ENCODE measurements around the gene ZNF423. TPM values are rescaled to one million over a fixed set of nuclear protein-coding genes. Genes with fewer than 3 reads are reported as not detected.

Gene ZNF423
- total RNA-seq, 1 donor from 2014 or later, result 16.7 TPM

DNA sequence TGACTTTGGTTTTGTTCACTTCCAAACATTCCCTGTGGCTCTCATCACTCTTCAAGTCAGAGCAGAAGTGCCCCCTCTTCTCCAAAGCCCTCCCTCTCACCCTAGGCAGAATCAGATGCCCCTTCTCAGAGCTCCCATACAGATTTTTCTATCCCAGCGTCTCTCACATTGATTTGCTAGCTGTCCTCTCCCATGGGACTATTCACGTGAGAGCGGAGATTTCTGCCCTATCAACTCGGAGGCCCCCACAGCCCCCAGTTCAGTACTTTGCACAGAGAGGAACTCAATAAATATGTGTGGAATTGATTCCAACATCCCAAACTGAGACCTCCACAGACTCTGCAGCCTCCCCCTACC is 299.7 kb downstream of the ZNF423 start:
- Histone ChIP-seq H3K27ac (ENCODE audit: low read depth, low read length) (no peak overlapping the region), H3K27me3 (ENCODE audit: control insufficient read depth in 3 of 3, insufficient read depth in 3 of 3, low read length in 3 of 3) (no peaks in the 10 kb centered on the region), H3K9ac (ENCODE audit: low read depth in 1 of 3, low read length in 3 of 3) (no peak overlapping the region), H3K4me3 (ENCODE audit: low read length in 3 of 3) (no peak overlapping the region), H3K4me1 (ENCODE audit: control insufficient read depth in 3 of 3, insufficient read depth in 3 of 3, low read length in 3 of 3) (peaks cover 24 to 49% (median 24%) of the 10 kb centered on the region in 3 donors), H3K9me3 (ENCODE audit: control insufficient read depth in 3 of 3, low read length in 3 of 3) (no peaks in the 10 kb centered on the region), H3K36me3 (ENCODE audit: control insufficient read depth in 3 of 3, insufficient read depth in 3 of 3, low read length in 3 of 3) (no peaks in the 10 kb centered on the region)

DNA sequence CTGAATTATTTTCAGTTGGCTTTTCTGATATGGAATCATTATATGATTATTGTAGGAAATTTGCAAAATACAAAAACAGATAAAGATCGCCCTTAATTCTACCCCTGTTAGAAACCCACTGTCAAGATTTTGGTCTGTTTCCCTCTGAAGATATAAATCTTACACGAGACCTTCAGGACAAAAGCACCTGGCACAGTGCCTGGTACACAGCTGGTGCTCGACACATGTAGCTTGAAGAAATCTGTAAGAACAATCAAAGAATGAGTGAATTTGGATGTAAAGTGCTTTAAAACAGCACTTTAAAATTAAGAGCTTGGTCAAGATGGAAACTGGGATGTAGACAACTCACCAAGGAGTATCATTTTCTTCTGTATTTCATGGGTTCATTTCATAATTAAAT is 301.2 kb downstream of the ZNF423 start:
- Histone ChIP-seq H3K9ac (ENCODE audit: low read depth in 1 of 3, low read length in 3 of 3) (no peak overlapping the region), H3K9me3 (ENCODE audit: control insufficient read depth in 3 of 3, low read length in 3 of 3) (no peaks in the 10 kb centered on the region), H3K4me1 (ENCODE audit: control insufficient read depth in 3 of 3, insufficient read depth in 3 of 3, low read length in 3 of 3) (peaks cover 10 to 35% (median 10%) of the 10 kb centered on the region in 3 donors), H3K4me3 (ENCODE audit: low read length in 3 of 3) (no peak overlapping the region), H3K27ac (ENCODE audit: low read depth, low read length) (no peak overlapping the region), H3K27me3 (ENCODE audit: control insufficient read depth in 3 of 3, insufficient read depth in 3 of 3, low read length in 3 of 3) (no peaks in the 10 kb centered on the region), H3K36me3 (ENCODE audit: control insufficient read depth in 3 of 3, insufficient read depth in 3 of 3, low read length in 3 of 3) (no peaks in the 10 kb centered on the region)

DNA sequence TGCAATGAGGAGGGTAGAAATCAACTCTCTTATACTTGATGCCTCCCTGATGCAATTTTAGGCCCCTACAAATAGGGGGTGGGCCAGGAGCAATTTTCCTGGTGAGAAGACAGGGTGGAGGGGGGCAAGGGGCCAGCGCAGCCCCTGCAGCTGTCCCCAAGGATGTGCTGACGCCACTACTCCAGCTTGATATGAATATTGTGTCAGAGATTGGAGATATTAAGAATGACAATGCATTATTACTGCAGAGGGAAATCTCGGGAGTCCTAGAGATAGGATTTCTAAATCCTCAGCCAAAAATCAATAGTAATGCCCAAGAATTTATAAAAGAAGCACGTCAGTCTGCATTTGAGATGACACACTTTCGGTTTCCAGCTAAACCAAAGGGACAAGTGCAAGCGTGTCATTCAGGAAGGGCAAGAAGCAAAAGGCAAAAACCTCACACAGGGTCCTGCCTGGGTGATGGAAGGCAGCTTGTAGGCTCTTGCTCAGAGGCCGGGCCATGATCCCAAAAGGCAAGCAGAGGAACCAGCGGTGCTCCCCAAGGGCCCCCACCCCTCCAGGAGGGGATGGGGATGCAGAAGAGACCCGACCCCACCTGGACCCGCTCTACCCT is 303.5 kb downstream of the ZNF423 start:
- Histone ChIP-seq H3K27ac (ENCODE audit: low read depth, low read length) (no peak overlapping the region), H3K4me1 (ENCODE audit: control insufficient read depth in 3 of 3, insufficient read depth in 3 of 3, low read length in 3 of 3) (peaks cover 6 to 18% (median 9%) of the 10 kb centered on the region in 3 donors), H3K36me3 (ENCODE audit: control insufficient read depth in 3 of 3, insufficient read depth in 3 of 3, low read length in 3 of 3) (no peaks in the 10 kb centered on the region), H3K9me3 (ENCODE audit: control insufficient read depth in 3 of 3, low read length in 3 of 3) (no peaks in the 10 kb centered on the region), H3K4me3 (ENCODE audit: low read length in 3 of 3) (no peak overlapping the region), H3K27me3 (ENCODE audit: control insufficient read depth in 3 of 3, insufficient read depth in 3 of 3, low read length in 3 of 3) (no peaks in the 10 kb centered on the region), H3K9ac (ENCODE audit: low read depth in 1 of 3, low read length in 3 of 3) (no peak overlapping the region)

DNA sequence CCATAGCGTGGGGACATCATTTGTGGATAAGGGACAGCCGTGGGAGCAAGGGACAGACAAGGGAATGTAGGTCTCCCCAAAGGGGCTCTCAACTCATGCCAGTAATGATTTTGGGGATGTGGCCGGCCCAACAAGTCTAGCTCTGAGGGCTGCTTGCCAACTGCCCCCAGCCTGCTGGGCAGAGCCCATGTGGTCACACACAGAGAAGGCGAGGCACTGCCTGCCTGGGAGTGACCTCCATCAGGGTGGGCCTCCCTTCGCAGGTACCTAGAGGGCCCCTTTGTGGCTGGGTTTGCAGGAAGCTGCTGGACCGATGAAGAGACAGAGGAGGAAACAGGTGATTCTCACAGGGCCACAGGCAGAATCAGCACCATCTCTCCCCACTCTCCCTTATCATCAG is 305.2 kb downstream of the ZNF423 start:
- Histone ChIP-seq H3K9ac (ENCODE audit: low read depth in 1 of 3, low read length in 3 of 3) (no peak overlapping the region), H3K4me3 (ENCODE audit: low read length in 3 of 3) (no peak overlapping the region), H3K27ac (ENCODE audit: low read depth, low read length) (no peak overlapping the region), H3K36me3 (ENCODE audit: control insufficient read depth in 3 of 3, insufficient read depth in 3 of 3, low read length in 3 of 3) (no peaks in the 10 kb centered on the region), H3K27me3 (ENCODE audit: control insufficient read depth in 3 of 3, insufficient read depth in 3 of 3, low read length in 3 of 3) (no peaks in the 10 kb centered on the region), H3K9me3 (ENCODE audit: control insufficient read depth in 3 of 3, low read length in 3 of 3) (no peaks in the 10 kb centered on the region), H3K4me1 (ENCODE audit: control insufficient read depth in 3 of 3, insufficient read depth in 3 of 3, low read length in 3 of 3) (peaks cover 3 to 13% (median 3%) of the 10 kb centered on the region in 3 donors)

DNA sequence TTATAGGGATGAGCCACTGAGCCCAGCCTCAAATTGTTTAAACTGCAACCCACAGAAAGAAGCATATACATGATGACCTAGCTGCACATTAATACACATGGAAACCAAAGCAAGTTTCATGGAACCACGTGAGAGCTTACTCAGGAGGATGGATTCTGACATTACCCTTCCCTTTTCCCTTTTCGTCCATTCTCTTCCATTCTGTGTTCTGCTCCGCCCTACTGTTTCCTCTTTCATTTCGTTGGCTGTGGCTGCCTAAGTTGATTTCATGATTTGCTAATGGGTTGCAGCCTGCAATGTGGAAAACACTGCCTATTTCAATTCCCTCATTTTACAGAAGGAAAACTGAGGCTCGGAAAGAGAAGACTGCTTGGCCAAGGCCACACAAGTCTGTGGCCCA is 305.8 kb downstream of the ZNF423 start:
- Histone ChIP-seq H3K4me1 (ENCODE audit: control insufficient read depth in 3 of 3, insufficient read depth in 3 of 3, low read length in 3 of 3) (peaks cover 3 to 19% (median 7%) of the 10 kb centered on the region in 3 donors), H3K36me3 (ENCODE audit: control insufficient read depth in 3 of 3, insufficient read depth in 3 of 3, low read length in 3 of 3) (no peaks in the 10 kb centered on the region), H3K9me3 (ENCODE audit: control insufficient read depth in 3 of 3, low read length in 3 of 3) (no peaks in the 10 kb centered on the region), H3K27me3 (ENCODE audit: control insufficient read depth in 3 of 3, insufficient read depth in 3 of 3, low read length in 3 of 3) (no peaks in the 10 kb centered on the region), H3K4me3 (ENCODE audit: low read length in 3 of 3) (no peak overlapping the region), H3K27ac (ENCODE audit: low read depth, low read length) (no peak overlapping the region), H3K9ac (ENCODE audit: low read depth in 1 of 3, low read length in 3 of 3) (no peak overlapping the region)

GRCh38 chr16:49548325-49548970 is 307.5 kb downstream of the ZNF423 start:
- Histone ChIP-seq H3K27ac (ENCODE audit: low read depth, low read length) (no peak overlapping the region), H3K4me1 (ENCODE audit: control insufficient read depth in 3 of 3, insufficient read depth in 3 of 3, low read length in 3 of 3) (peaks cover 9 to 35% (median 22%) of the 10 kb centered on the region in 3 donors), H3K36me3 (ENCODE audit: control insufficient read depth in 3 of 3, insufficient read depth in 3 of 3, low read length in 3 of 3) (no peaks in the 10 kb centered on the region), H3K27me3 (ENCODE audit: control insufficient read depth in 3 of 3, insufficient read depth in 3 of 3, low read length in 3 of 3) (no peaks in the 10 kb centered on the region), H3K9ac (ENCODE audit: low read depth in 1 of 3, low read length in 3 of 3) (no peak overlapping the region), H3K9me3 (ENCODE audit: control insufficient read depth in 3 of 3, low read length in 3 of 3) (no peaks in the 10 kb centered on the region), H3K4me3 (ENCODE audit: low read length in 3 of 3) (no peak overlapping the region)

DNA sequence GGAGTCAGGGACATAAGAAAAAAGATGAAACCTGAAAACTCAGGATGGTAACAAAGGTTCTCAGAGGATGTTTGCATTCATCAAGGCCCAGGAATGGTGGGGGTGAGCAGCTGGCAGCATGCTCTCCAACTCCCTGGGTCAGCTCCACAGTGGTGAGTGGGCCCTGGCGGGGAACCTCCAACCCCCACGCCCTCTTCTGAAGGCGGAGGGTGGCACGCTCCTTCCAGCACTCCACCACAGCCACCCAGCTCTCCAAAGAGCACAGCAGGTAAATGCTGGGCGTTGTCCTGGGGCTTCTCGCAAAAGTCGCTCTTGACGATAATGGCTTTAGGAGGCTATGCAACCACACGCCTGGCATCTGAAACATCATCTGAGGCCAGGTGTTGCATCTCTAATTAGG is 308.5 kb downstream of the ZNF423 start:
- Histone ChIP-seq H3K4me1 (ENCODE audit: control insufficient read depth in 3 of 3, insufficient read depth in 3 of 3, low read length in 3 of 3) (peaks cover 13 to 36% (median 30%) of the 10 kb centered on the region in 3 donors), H3K9ac (ENCODE audit: low read depth in 1 of 3, low read length in 3 of 3) (no peak overlapping the region), H3K27ac (ENCODE audit: low read depth, low read length) (no peak overlapping the region), H3K9me3 (ENCODE audit: control insufficient read depth in 3 of 3, low read length in 3 of 3) (no peaks in the 10 kb centered on the region), H3K27me3 (ENCODE audit: control insufficient read depth in 3 of 3, insufficient read depth in 3 of 3, low read length in 3 of 3) (no peaks in the 10 kb centered on the region), H3K4me3 (ENCODE audit: low read length in 3 of 3) (no peak overlapping the region), H3K36me3 (ENCODE audit: control insufficient read depth in 3 of 3, insufficient read depth in 3 of 3, low read length in 3 of 3) (no peaks in the 10 kb centered on the region)

- H3K27me3 ChIP-seq (ENCODE audit: control insufficient read depth in 3 of 3, insufficient read depth in 3 of 3, low read length in 3 of 3), result no peaks in the 10 kb centered on the region
- peaks cover 20 to 43% (median 36%) of the 10 kb centered on the region in 3 donors for H3K4me1 ChIP-seq (ENCODE audit: control insufficient read depth in 3 of 3, insufficient read depth in 3 of 3, low read length in 3 of 3)
- H3K9ac ChIP-seq (ENCODE audit: low read depth in 1 of 3, low read length in 3 of 3), result no peak overlapping the region
- H3K4me3 ChIP-seq (ENCODE audit: low read length in 3 of 3), result no peak overlapping the region
- no peak overlapping the region for H3K27ac ChIP-seq (ENCODE audit: low read depth, low read length)
- H3K9me3 ChIP-seq (ENCODE audit: control insufficient read depth in 3 of 3, low read length in 3 of 3), result no peaks in the 10 kb centered on the region
- no peaks in the 10 kb centered on the region for H3K36me3 ChIP-seq (ENCODE audit: control insufficient read depth in 3 of 3, insufficient read depth in 3 of 3, low read length in 3 of 3)
Observed at GRCh38 chr16:49546735-49547134, 309.2 kb downstream of the ZNF423 start.

DNA sequence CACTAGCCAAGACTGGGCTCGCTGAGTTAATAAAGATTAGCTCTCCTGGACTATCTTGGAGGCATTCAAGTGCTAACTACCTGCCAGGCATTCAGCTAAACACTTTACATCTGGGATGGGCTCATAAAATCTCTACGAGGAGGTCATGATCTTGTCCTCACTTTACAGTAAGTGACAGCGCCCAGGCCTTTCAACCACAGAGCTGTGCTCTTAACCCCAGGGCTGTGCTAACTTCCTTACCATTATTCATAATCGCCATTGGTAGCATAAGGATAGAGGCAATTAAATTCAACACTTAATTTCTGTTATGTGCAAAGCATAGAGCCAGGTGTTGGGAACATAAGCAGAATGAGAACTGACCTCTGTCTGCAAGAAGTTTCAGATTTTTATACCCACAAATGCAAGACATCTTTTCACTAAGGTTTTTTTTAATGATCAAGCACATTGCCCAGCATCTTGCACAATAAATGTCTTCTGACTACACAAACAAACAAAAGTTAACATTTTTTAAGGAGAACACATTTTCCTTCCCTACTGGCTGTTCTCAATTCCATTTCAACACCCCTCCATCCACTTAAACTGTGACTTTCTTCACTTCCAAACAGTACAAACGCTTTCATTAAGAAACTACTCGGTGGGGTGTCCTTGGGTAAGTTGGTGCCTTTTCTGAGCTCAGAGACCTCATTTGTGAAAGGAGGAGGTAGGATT is 310.0 kb downstream of the ZNF423 start:
- no peak overlapping the region for H3K9ac ChIP-seq (ENCODE audit: low read depth in 1 of 3, low read length in 3 of 3)
- no peaks in the 10 kb centered on the region for H3K9me3 ChIP-seq (ENCODE audit: control insufficient read depth in 3 of 3, low read length in 3 of 3)
- H3K4me1 ChIP-seq (ENCODE audit: control insufficient read depth in 3 of 3, insufficient read depth in 3 of 3, low read length in 3 of 3), result peaks cover 22 to 52% (median 42%) of the 10 kb centered on the region in 3 donors
- no peaks in the 10 kb centered on the region for H3K36me3 ChIP-seq (ENCODE audit: control insufficient read depth in 3 of 3, insufficient read depth in 3 of 3, low read length in 3 of 3)
- H3K27me3 ChIP-seq (ENCODE audit: control insufficient read depth in 3 of 3, insufficient read depth in 3 of 3, low read length in 3 of 3), result no peaks in the 10 kb centered on the region
- H3K4me3 ChIP-seq (ENCODE audit: low read length in 3 of 3), result no peak overlapping the region
- H3K27ac ChIP-seq (ENCODE audit: low read depth, low read length), result peak overlapping the region; percentile 18

DNA sequence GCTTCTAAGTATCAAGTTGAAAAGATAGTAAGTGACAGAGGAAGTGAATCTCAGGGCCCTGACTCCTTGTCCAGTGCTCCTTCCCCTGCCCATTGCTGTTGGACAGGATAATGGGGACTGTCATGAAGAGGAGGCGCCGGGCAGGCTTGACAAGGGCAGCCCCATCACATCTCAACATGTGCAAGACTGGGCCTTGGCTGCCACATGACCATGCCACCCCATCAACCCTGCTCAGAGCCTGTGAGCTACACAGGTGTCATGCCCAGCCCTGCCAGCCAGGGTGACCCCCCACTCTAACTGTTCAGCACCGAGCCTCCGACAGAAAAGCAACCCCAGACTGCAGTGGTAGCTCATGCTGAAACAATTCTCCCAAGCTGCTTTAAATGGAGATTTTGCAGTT is 310.7 kb downstream of the ZNF423 start:
- Histone ChIP-seq H3K27me3 (ENCODE audit: control insufficient read depth in 3 of 3, insufficient read depth in 3 of 3, low read length in 3 of 3) (no peaks in the 10 kb centered on the region), H3K27ac (ENCODE audit: low read depth, low read length) (peak overlapping the region; percentile 18), H3K4me1 (ENCODE audit: control insufficient read depth in 3 of 3, insufficient read depth in 3 of 3, low read length in 3 of 3) (peaks cover 22 to 58% (median 49%) of the 10 kb centered on the region in 3 donors), H3K4me3 (ENCODE audit: low read length in 3 of 3) (no peak overlapping the region), H3K36me3 (ENCODE audit: control insufficient read depth in 3 of 3, insufficient read depth in 3 of 3, low read length in 3 of 3) (no peaks in the 10 kb centered on the region), H3K9me3 (ENCODE audit: control insufficient read depth in 3 of 3, low read length in 3 of 3) (no peaks in the 10 kb centered on the region), H3K9ac (ENCODE audit: low read depth in 1 of 3, low read length in 3 of 3) (no peak overlapping the region)
